Astrocyte (in vitro differentiated cells and primary cell): ENCODE results near the gene SPRED3. TPM values are rescaled to one million over a fixed set of nuclear protein-coding genes. Genes with fewer than 3 reads are reported as not detected.

ENCODE experiments used
- DNase-seq: peaks from one replicate; pipeline ENCODE4 v3.0.0-alpha.2; 2010; ENCODE audit warnings: low read depth
- FAIRE-seq: peaks from 2 replicates; lab custom pipeline; 2011; peaks lifted over from hg19 to GRCh38; lab: Jason Lieb, UNC
- H2AFZ ChIP-seq: 2 replicates; pipeline ENCODE4 v1.6.0; 2012; ENCODE audit warnings: low read depth, low read length, inconsistent platforms
- H3K27ac ChIP-seq: 2 replicates; pipeline ENCODE4 v1.5.1; 2011; ENCODE audit warnings: low read depth, low read length, inconsistent platforms
- H3K27me3 ChIP-seq: 2 replicates; pipeline ENCODE4 v1.6.0; 2011; ENCODE audit warnings: low read length, inconsistent platforms; ENCODE audit not compliant: insufficient read depth
- H3K36me3 ChIP-seq: 2 replicates; pipeline ENCODE4 v1.5.1; 2011; ENCODE audit warnings: low read length, inconsistent platforms; ENCODE audit not compliant: insufficient read depth
- H3K4me1 ChIP-seq: 2 replicates; pipeline ENCODE4 v1.5.1; 2011; ENCODE audit warnings: low read length, inconsistent platforms; ENCODE audit not compliant: insufficient read depth
- H3K4me2 ChIP-seq: 2 replicates; pipeline ENCODE4 v1.6.0; 2012; ENCODE audit warnings: low read length, inconsistent platforms
- H3K4me3 ChIP-seq: 2 replicates; pipeline ENCODE4 v1.5.1; 2011; ENCODE audit warnings: low read depth, mild to moderate bottlenecking, low read length, inconsistent platforms; ENCODE audit not compliant: insufficient read depth
- H3K79me2 ChIP-seq: 2 replicates; pipeline ENCODE4 v1.6.0; 2012; ENCODE audit warnings: mild to moderate bottlenecking, low read length, inconsistent platforms; ENCODE audit not compliant: insufficient read depth
- H3K9ac ChIP-seq: 2 replicates; pipeline ENCODE4 v1.6.0; 2012; ENCODE audit warnings: mild to moderate bottlenecking, low read length, inconsistent platforms
- H3K9me3 ChIP-seq: 2 replicates; pipeline ENCODE4 v1.5.1; 2012; ENCODE audit warnings: low read depth, mild to moderate bottlenecking, low read length, inconsistent platforms; ENCODE audit not compliant: insufficient read depth
- H4K20me1 ChIP-seq: 2 replicates; pipeline ENCODE4 v1.6.0; 2012; ENCODE audit warnings: low read length, inconsistent platforms; ENCODE audit not compliant: insufficient read depth
- H3K27ac Mint-ChIP-seq: one replicate; pipeline ENCODE4 v1.8.0; 2021; ENCODE audit warnings: mild to moderate bottlenecking, mixed read lengths; ENCODE audit not compliant: unreplicated experiment
- H3K27me3 Mint-ChIP-seq: one replicate; pipeline ENCODE4 v1.8.0; 2021; ENCODE audit warnings: low read depth, mixed read lengths; ENCODE audit not compliant: unreplicated experiment
- H3K36me3 Mint-ChIP-seq: one replicate; pipeline ENCODE4 v1.8.0; 2021; ENCODE audit warnings: low read depth, mixed read lengths; ENCODE audit not compliant: unreplicated experiment
- H3K4me1 Mint-ChIP-seq: one replicate; pipeline ENCODE4 v1.8.0; 2021; ENCODE audit warnings: low read depth, mixed read lengths; ENCODE audit not compliant: unreplicated experiment
- H3K4me3 Mint-ChIP-seq: one replicate; pipeline ENCODE4 v1.8.0; 2021; ENCODE audit warnings: mild to moderate bottlenecking, moderate library complexity, mixed read lengths; ENCODE audit not compliant: unreplicated experiment
- H3K9me3 Mint-ChIP-seq: one replicate; pipeline ENCODE4 v1.8.0; 2021; ENCODE audit warnings: mild to moderate bottlenecking, mixed read lengths; ENCODE audit not compliant: unreplicated experiment
- CTCF ChIP-seq: IDR thresholded peaks from 2 replicates; pipeline ENCODE4 v1.5.1; 2011; ENCODE audit warnings: low read depth, mild to moderate bottlenecking, inconsistent platforms, low read length, moderate library complexity; ENCODE audit not compliant: insufficient read depth
- EZH2 ChIP-seq: IDR thresholded peaks from 2 replicates; pipeline ENCODE4 v1.6.1; 2012; ENCODE audit warnings: mild to moderate bottlenecking, low read length, inconsistent platforms; ENCODE audit not compliant: insufficient read depth
- total RNA-seq: library from RNA; stranded (reverse); gene quantifications from 2 replicates; pipeline ENCODE4 v1.2.1, GENCODE V29; 2021

The SPRED3 gene
- total RNA-seq, 1 donor from 2014 or later = 19.0 TPM

- H3K9me3 ChIP-seq = no peaks in the 10 kb centered on the region
- no peak for TF ChIP-seq CTCF
- TF ChIP-seq EZH2 = no peak
- peaks cover 16% of the 10 kb centered on the region for H3K27me3 ChIP-seq
- no peak overlapping the region for H3K27ac ChIP-seq
- no peaks in the 10 kb centered on the region for H4K20me1 ChIP-seq
- Mint-ChIP-seq H3K36me3 (no peaks in the 10 kb centered on the region), H3K9me3 (no peaks in the 10 kb centered on the region), H3K4me1 (no peaks in the 10 kb centered on the region), H3K27me3 (peaks cover 37% of the 10 kb centered on the region), H3K4me3 (peak overlapping the region; percentile 71), H3K27ac (no peak overlapping the region)
- no peaks in the 10 kb centered on the region for H3K36me3 ChIP-seq
- peak overlapping the region; percentile 11 for H2AFZ ChIP-seq
- no peak for FAIRE-seq
- no peak overlapping the region for H3K9ac ChIP-seq
- H3K4me1 ChIP-seq = no peaks in the 10 kb centered on the region
- peak overlapping the region; percentile 65 for H3K4me2 ChIP-seq
- DNase-seq = no peak
- H3K79me2 ChIP-seq = no peaks in the 10 kb centered on the region
- H3K4me3 ChIP-seq = no peak overlapping the region
Measured at GRCh38 chr19:38417544-38418506, 29.3 kb downstream of the SPRED3 start.

GRCh38 chr19:38420935-38421334 lies 32.4 kb downstream of the SPRED3 start:
- H3K36me3 Mint-ChIP-seq = peaks cover 2% of the 10 kb centered on the region
- H3K27ac Mint-ChIP-seq = no peak overlapping the region
- no peaks in the 10 kb centered on the region for H3K4me1 ChIP-seq
- no peaks in the 10 kb centered on the region for H3K36me3 ChIP-seq
- H3K4me3 Mint-ChIP-seq = no peak overlapping the region
- H3K79me2 ChIP-seq = no peaks in the 10 kb centered on the region
- H3K27me3 ChIP-seq = peaks cover 18% of the 10 kb centered on the region
- no peaks in the 10 kb centered on the region for H3K9me3 Mint-ChIP-seq
- no peak overlapping the region for H3K27ac ChIP-seq
- TF ChIP-seq EZH2 = no peak
- no peak for TF ChIP-seq CTCF
- peaks cover 41% of the 10 kb centered on the region for H3K27me3 Mint-ChIP-seq
- no peaks in the 10 kb centered on the region for H3K4me1 Mint-ChIP-seq
- no peak overlapping the region for H2AFZ ChIP-seq
- no peak overlapping the region for H3K9ac ChIP-seq
- no peak overlapping the region for H3K4me3 ChIP-seq
- no peaks in the 10 kb centered on the region for H4K20me1 ChIP-seq
- no peak overlapping the region for H3K4me2 ChIP-seq
- FAIRE-seq (no peak), DNase-seq (no peak)
- H3K9me3 ChIP-seq = no peaks in the 10 kb centered on the region

- Mint-ChIP-seq H3K27me3 (peaks cover 36% of the 10 kb centered on the region), H3K27ac (no peak overlapping the region), H3K36me3 (peaks cover 2% of the 10 kb centered on the region), H3K9me3 (no peaks in the 10 kb centered on the region), H3K4me3 (no peak overlapping the region), H3K4me1 (peaks cover 1% of the 10 kb centered on the region)
- Histone ChIP-seq H3K4me3 (no peak overlapping the region), H3K36me3 (no peaks in the 10 kb centered on the region), H3K79me2 (no peaks in the 10 kb centered on the region), H3K9ac (no peak overlapping the region), H2AFZ (no peak overlapping the region), H3K4me1 (no peaks in the 10 kb centered on the region), H3K9me3 (no peaks in the 10 kb centered on the region), H4K20me1 (no peaks in the 10 kb centered on the region), H3K4me2 (no peak overlapping the region), H3K27ac (no peak overlapping the region), H3K27me3 (peaks cover 18% of the 10 kb centered on the region)
- TF ChIP-seq EZH2 (no peak), CTCF (no peak)
- DNase-seq (no peak), FAIRE-seq (no peak)
Measured at GRCh38 chr19:38421856-38422255, 33.4 kb downstream of the SPRED3 start.
